ENCODE data around the gene CRY1. TPM values are rescaled to one million over a fixed set of nuclear protein-coding genes. Genes with fewer than 3 reads are reported as not detected.

CRY1 gene
- total RNA-seq, 1 experiment from 2014 or later: 19.4 TPM

GRCh38 chr12:107090711-107091110 lies 2.6 kb downstream of the CRY1 start:
- no peak overlapping the region for H3K4me3 ChIP-seq (ENCODE audit: low read depth, low read length)
- H3K27ac Mint-ChIP-seq (ENCODE audit: unreplicated experiment): no peak overlapping the region
- POLR2A ChIA-PET: no interaction called here

GRCh38 chr12:107088912-107089311 lies 4.4 kb downstream of the CRY1 start:
- CTCF ChIA-PET: no interaction called here
- POLR2A ChIA-PET: no interaction called here
- no TSS peak for BruUV-seq (replicated peaks)
- no peaks in the 10 kb centered on the region for H3K36me3 ChIP-seq (ENCODE audit: control insufficient read depth, insufficient read depth, low read length)
- TF ChIP-seq CTCF (IDR thresholded peaks at IDR 0.05; ENCODE audit: insufficient read depth in 1 of 2, low read depth in 1 of 2, low read length in 1 of 2, severe bottlenecking in 1 of 2, unreplicated experiment in 1 of 2): no peak
- H3K27me3 ChIP-seq (replicated peaks; ENCODE audit: control insufficient read depth, insufficient read depth, low read length): no peaks in the 10 kb centered on the region
- H3K9me3 ChIP-seq: no peaks in the 10 kb centered on the region
- peaks cover 12% of the 10 kb centered on the region for H3K36me3 Mint-ChIP-seq (ENCODE audit: insufficient read depth, unreplicated experiment)
- H3K27ac Mint-ChIP-seq (ENCODE audit: unreplicated experiment): no peak overlapping the region
- H3K9me3 Mint-ChIP-seq (ENCODE audit: unreplicated experiment): no peaks in the 10 kb centered on the region
- no peak for DNase-seq
- intact Hi-C loops (cut with micrococcal nuclease; ENCODE audit: unreplicated experiment): no loop called here
- H3K4me1 ChIP-seq: 0 out of 2 replicates have a peak, but pooled peaks cover 3% of the 10 kb centered on the region
- H3K4me3 Mint-ChIP-seq (ENCODE audit: unreplicated experiment): no peak overlapping the region
- H3K4me1 Mint-ChIP-seq (ENCODE audit: low read depth, unreplicated experiment): no peaks in the 10 kb centered on the region
- H3K27me3 Mint-ChIP-seq (ENCODE audit: insufficient read depth, unreplicated experiment): no peaks in the 10 kb centered on the region
- no peak overlapping the region for H3K4me3 ChIP-seq (ENCODE audit: low read depth, low read length)

More at GRCh38 chr12:107090711-107091110, 2.6 kb downstream of the CRY1 start:
- TF ChIP-seq CTCF (IDR thresholded peaks at IDR 0.05; ENCODE audit: insufficient read depth in 1 of 2, low read depth in 1 of 2, low read length in 1 of 2, severe bottlenecking in 1 of 2, unreplicated experiment in 1 of 2): no peak
- peaks cover 9% of the 10 kb centered on the region for H3K36me3 Mint-ChIP-seq (ENCODE audit: insufficient read depth, unreplicated experiment)
- peaks cover 7% of the 10 kb centered on the region for H3K4me1 Mint-ChIP-seq (ENCODE audit: low read depth, unreplicated experiment)
- intact Hi-C loops (cut with micrococcal nuclease; ENCODE audit: unreplicated experiment): loop anchor here (5.0 kb wide), 1 partner anchor 78 kb away; no protein-coding TSS in a partner anchor
- H3K4me1 ChIP-seq: peaks cover 11% of the 10 kb centered on the region; the same call in 1 of the 2 replicates
- no TSS peak for BruUV-seq (replicated peaks)
- CTCF ChIA-PET: interaction anchor here (0.6 to 2.0 kb wide), 2 partner anchors 12 to 13 kb away, joined by 3 to 6 read pairs; no protein-coding TSS in a partner anchor
- no peak overlapping the region for H3K4me3 Mint-ChIP-seq (ENCODE audit: unreplicated experiment)
- no peaks in the 10 kb centered on the region for H3K27me3 ChIP-seq (replicated peaks; ENCODE audit: control insufficient read depth, insufficient read depth, low read length)
- no peak for DNase-seq
- no peaks in the 10 kb centered on the region for H3K9me3 Mint-ChIP-seq (ENCODE audit: unreplicated experiment)
- H3K9me3 ChIP-seq: no peaks in the 10 kb centered on the region
- H3K36me3 ChIP-seq (ENCODE audit: control insufficient read depth, insufficient read depth, low read length): no peaks in the 10 kb centered on the region
- no peaks in the 10 kb centered on the region for H3K27me3 Mint-ChIP-seq (ENCODE audit: insufficient read depth, unreplicated experiment)

- intact Hi-C loops (cut with micrococcal nuclease; ENCODE audit: unreplicated experiment): no loop called here
- ChIA-PET CTCF (interaction anchor here (0.6 kb wide), 1 partner anchor 589 kb away, joined by 5 read pairs; no protein-coding TSS in a partner anchor), POLR2A (no interaction called here)
- no TSS peak for BruUV-seq (replicated peaks)
- Histone ChIP-seq H3K9me3 (0 out of 2 replicates have a peak, but pooled peaks cover 3% of the 10 kb centered on the region), H3K4me1 (0 out of 2 replicates have a peak, but pooled peaks cover 1% of the 10 kb centered on the region), H3K27me3 (replicated peaks; ENCODE audit: control insufficient read depth, insufficient read depth, low read length) (no peaks in the 10 kb centered on the region), H3K4me3 (ENCODE audit: low read depth, low read length) (no peak overlapping the region), H3K36me3 (ENCODE audit: control insufficient read depth, insufficient read depth, low read length) (no peaks in the 10 kb centered on the region)
- peaks cover 14% of the 10 kb centered on the region for H3K9me3 Mint-ChIP-seq (ENCODE audit: unreplicated experiment)
- TF ChIP-seq CTCF (IDR thresholded peaks at IDR 0.05; ENCODE audit: insufficient read depth in 1 of 2, low read depth in 1 of 2, low read length in 1 of 2, severe bottlenecking in 1 of 2, unreplicated experiment in 1 of 2): no peak
- H3K4me3 Mint-ChIP-seq (ENCODE audit: unreplicated experiment): no peak overlapping the region
- no peak overlapping the region for H3K27ac Mint-ChIP-seq (ENCODE audit: unreplicated experiment)
- no peaks in the 10 kb centered on the region for H3K4me1 Mint-ChIP-seq (ENCODE audit: low read depth, unreplicated experiment)
- H3K27me3 Mint-ChIP-seq (ENCODE audit: insufficient read depth, unreplicated experiment): no peaks in the 10 kb centered on the region
- no peak for DNase-seq
- peaks cover 7% of the 10 kb centered on the region for H3K36me3 Mint-ChIP-seq (ENCODE audit: insufficient read depth, unreplicated experiment)
Observed at GRCh38 chr12:107086314-107086713, 7.0 kb downstream of the CRY1 start.
